Osteocyte (in vitro differentiated cells): ENCODE results near the gene CAPN10. TPM values are rescaled to one million over a fixed set of nuclear protein-coding genes. Genes with fewer than 3 reads are reported as not detected.

Source experiments
- DNase-seq: peaks from one replicate; pipeline ENCODE4 v3.0.0; 2021; ENCODE audit warnings: mixed read lengths; ENCODE audit not compliant: unreplicated experiment; ENCODE audit errors: extremely low spot score
- H3K27ac Mint-ChIP-seq: one replicate; pipeline ENCODE4 v1.8.0; 2021; ENCODE audit warnings: mild to moderate bottlenecking, mixed read lengths; ENCODE audit not compliant: unreplicated experiment
- H3K27me3 Mint-ChIP-seq: one replicate; pipeline ENCODE4 v1.8.0; 2021; ENCODE audit warnings: mixed read lengths; ENCODE audit not compliant: unreplicated experiment
- H3K36me3 Mint-ChIP-seq: one replicate; pipeline ENCODE4 v1.8.0; 2021; ENCODE audit warnings: mixed read lengths; ENCODE audit not compliant: unreplicated experiment
- H3K4me1 Mint-ChIP-seq: one replicate; pipeline ENCODE4 v1.8.0; 2021; ENCODE audit warnings: mixed read lengths; ENCODE audit not compliant: unreplicated experiment
- H3K4me3 Mint-ChIP-seq: one replicate; pipeline ENCODE4 v1.8.0; 2021; ENCODE audit warnings: mild to moderate bottlenecking, moderate library complexity, mixed read lengths; ENCODE audit not compliant: unreplicated experiment
- H3K9me3 Mint-ChIP-seq: one replicate; pipeline ENCODE4 v1.8.0; 2021; ENCODE audit warnings: mixed read lengths; ENCODE audit not compliant: unreplicated experiment
- total RNA-seq: library from RNA; stranded (reverse); gene quantifications from 2 replicates; pipeline ENCODE4 v1.2.1, GENCODE V29; 2021
- TF ChIP-seq, protein P1 (sequence below): fragments of 200-600 bp; sonication (generic); IDR thresholded peaks from 2 replicates; pipeline ENCODE4 v1.5.0; 2021; ENCODE audit warnings: antibody characterized with exemption, mild to moderate bottlenecking, moderate library complexity

CAPN10 gene
- total RNA-seq, 1 donor from 2014 or later: 37.7 TPM

DNA sequence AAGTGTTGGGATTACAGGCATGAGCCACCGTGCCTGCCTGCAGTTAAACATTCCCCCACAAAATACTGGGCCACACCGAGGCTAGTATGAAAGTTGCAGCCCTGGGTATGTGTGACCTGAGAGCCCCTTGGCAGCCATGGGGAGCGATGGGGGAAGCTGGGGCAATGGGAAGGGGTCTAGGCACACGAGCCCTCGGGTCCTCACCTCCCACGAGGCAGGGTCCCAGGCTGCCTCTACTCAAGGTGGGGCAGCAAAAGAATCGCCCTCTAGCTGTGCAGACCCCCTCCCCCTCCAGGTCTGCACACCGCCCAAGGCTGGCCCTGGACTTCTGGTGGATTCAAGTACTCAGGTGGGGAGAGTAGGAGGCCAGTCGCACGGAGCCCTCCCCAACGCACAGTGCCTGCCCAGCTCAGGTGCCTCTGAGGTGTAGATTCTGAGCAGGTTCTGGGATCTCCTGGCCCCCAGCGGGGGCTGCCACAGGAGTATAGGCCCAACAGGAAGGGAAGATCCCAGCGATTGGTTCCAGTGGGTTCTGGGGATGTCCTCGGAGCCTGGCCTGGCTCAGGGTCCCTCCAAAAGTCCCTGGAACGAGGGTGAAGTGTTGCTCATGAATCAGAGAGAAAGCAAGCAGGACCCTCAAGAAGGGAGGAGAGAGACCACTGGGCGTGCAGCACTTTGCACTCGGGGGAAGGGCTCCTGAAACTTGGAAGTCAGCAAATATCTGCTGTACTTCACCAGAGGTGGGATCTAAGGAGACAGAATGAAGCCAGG, 41.4 kb downstream of the CAPN10 start:
- peaks cover 2% of the 10 kb centered on the region for H3K9me3 Mint-ChIP-seq
- no peak for DNase-seq
- H3K4me1 Mint-ChIP-seq: peaks cover 6% of the 10 kb centered on the region
- no peak overlapping the region for H3K4me3 Mint-ChIP-seq
- TF ChIP-seq, protein P1, sequence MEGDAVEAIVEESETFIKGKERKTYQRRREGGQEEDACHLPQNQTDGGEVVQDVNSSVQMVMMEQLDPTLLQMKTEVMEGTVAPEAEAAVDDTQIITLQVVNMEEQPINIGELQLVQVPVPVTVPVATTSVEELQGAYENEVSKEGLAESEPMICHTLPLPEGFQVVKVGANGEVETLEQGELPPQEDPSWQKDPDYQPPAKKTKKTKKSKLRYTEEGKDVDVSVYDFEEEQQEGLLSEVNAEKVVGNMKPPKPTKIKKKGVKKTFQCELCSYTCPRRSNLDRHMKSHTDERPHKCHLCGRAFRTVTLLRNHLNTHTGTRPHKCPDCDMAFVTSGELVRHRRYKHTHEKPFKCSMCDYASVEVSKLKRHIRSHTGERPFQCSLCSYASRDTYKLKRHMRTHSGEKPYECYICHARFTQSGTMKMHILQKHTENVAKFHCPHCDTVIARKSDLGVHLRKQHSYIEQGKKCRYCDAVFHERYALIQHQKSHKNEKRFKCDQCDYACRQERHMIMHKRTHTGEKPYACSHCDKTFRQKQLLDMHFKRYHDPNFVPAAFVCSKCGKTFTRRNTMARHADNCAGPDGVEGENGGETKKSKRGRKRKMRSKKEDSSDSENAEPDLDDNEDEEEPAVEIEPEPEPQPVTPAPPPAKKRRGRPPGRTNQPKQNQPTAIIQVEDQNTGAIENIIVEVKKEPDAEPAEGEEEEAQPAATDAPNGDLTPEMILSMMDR: no peak
- H3K36me3 Mint-ChIP-seq: no peaks in the 10 kb centered on the region
- no peak overlapping the region for H3K27ac Mint-ChIP-seq
- H3K27me3 Mint-ChIP-seq: no peaks in the 10 kb centered on the region

DNA sequence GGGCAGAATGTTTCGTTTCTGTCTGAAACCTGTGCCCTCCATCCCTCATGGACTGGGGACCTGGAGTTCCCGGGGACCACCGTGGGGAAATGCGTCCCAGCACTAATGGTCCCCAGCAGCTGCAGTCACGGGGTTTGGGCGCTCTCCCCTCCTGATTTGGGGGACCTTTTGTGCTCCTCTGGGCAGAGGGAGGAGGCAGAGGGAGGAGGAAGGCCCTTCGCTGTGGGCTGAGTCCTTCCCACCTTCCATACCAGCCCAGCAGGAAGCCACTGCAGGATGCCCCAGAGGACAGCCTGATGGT, 41.9 kb downstream of the CAPN10 start:
- H3K4me3 Mint-ChIP-seq: no peak overlapping the region
- TF ChIP-seq, protein P1: no peak
- no peak for DNase-seq
- H3K27me3 Mint-ChIP-seq: no peaks in the 10 kb centered on the region
- H3K27ac Mint-ChIP-seq: no peak overlapping the region
- H3K9me3 Mint-ChIP-seq: peaks cover 7% of the 10 kb centered on the region
- peaks cover 6% of the 10 kb centered on the region for H3K4me1 Mint-ChIP-seq
- H3K36me3 Mint-ChIP-seq: peaks cover under 1% of the 10 kb centered on the region

- H3K27ac Mint-ChIP-seq: no peak overlapping the region
- peaks cover 3% of the 10 kb centered on the region for H3K36me3 Mint-ChIP-seq
- H3K9me3 Mint-ChIP-seq: peaks cover 10% of the 10 kb centered on the region
- no peaks in the 10 kb centered on the region for H3K27me3 Mint-ChIP-seq
- H3K4me3 Mint-ChIP-seq: no peak overlapping the region
- TF ChIP-seq, protein P1: no peak
- DNase-seq: no peak
- H3K4me1 Mint-ChIP-seq: peaks cover 6% of the 10 kb centered on the region
Observed at GRCh38 chr2:240628808-240629618, 42.5 kb downstream of the CAPN10 start.

DNA sequence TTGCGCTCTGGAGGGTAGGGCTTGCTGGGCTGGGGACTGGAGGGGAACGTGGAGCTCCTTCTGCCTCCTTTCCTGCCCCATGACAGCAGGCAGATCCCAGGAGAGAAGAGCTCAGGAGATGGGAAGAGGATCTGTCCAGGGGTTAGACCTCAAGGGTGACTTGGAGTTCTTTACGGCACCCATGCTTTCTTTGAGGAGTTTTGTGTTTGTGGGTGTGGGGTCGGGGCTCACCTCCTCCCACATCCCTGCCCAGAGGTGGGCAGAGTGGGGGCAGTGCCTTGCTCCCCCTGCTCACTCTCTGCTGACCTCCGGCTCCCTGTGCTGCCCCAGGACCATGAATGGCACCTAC, 43.1 kb downstream of the CAPN10 start:
- H3K4me1 Mint-ChIP-seq: peaks cover 6% of the 10 kb centered on the region
- H3K27me3 Mint-ChIP-seq: no peaks in the 10 kb centered on the region
- DNase-seq: no peak
- no peak overlapping the region for H3K4me3 Mint-ChIP-seq
- no peak overlapping the region for H3K27ac Mint-ChIP-seq
- H3K9me3 Mint-ChIP-seq: peaks cover 16% of the 10 kb centered on the region
- peaks cover 3% of the 10 kb centered on the region for H3K36me3 Mint-ChIP-seq
- TF ChIP-seq, protein P1: no peak
